CD14-positive monocyte (primary cell): ENCODE measurements around the gene IFITM2. TPM values are rescaled to one million over a fixed set of nuclear protein-coding genes. Genes with fewer than 3 reads are reported as not detected.
A peak's percentile ranks its signal among the peaks of the same experiment; 100 is the strongest.
"Not testable (repeated sequence)": the region's sequence is repeated elsewhere in the genome, so short reads cannot be mapped to it uniquely, and the experiment has no call there.

Experiments
- DNase-seq, 3 donors: peaks; one replicate each; pipeline ENCODE4 v3.0.0-alpha.2; 2011 to 2022
- H2AFZ ChIP-seq: 2 replicates; pipeline ENCODE4 v1.6.0; 2012; ENCODE audit warnings: mild to moderate bottlenecking, low read depth, low read length, inconsistent platforms; ENCODE audit not compliant: insufficient read depth, poor library complexity, severe bottlenecking
- H3K27ac ChIP-seq, 2 donors: 1 replicate in 1 of 2; 2 replicates in 1 of 2; pipeline ENCODE4 v1.5.1; 2012 to 2013; ENCODE audit warnings: low read length in 2 of 2, control low read depth in 1 of 2, inconsistent platforms in 1 of 2, low read depth in 1 of 2, mild to moderate bottlenecking in 1 of 2
- H3K27me3 ChIP-seq, 2 donors: one replicate each; pipeline versions ENCODE4 v1.6.0 to v1.6.1; 2011 to 2013; ENCODE audit warnings: low read length in 2 of 2; ENCODE audit not compliant: control insufficient read depth in 2 of 2, insufficient read depth in 2 of 2
- H3K36me3 ChIP-seq, 2 donors: replicated peaks in 1 of 2; 1 replicate in 1 of 2; 2 replicates in 1 of 2; pipeline versions ENCODE4 v1.5.1 to v1.6.1; 2012 to 2013; ENCODE audit warnings: low read length in 2 of 2, control low read depth in 1 of 2, inconsistent platforms in 1 of 2, mild to moderate bottlenecking in 1 of 2; ENCODE audit not compliant: insufficient read depth in 2 of 2, control insufficient read depth in 1 of 2
- H3K4me1 ChIP-seq, 2 donors: 1 replicate in 1 of 2; 2 replicates in 1 of 2; pipeline versions ENCODE4 v1.5.1 to v1.6.1; 2012 to 2013; ENCODE audit warnings: low read length in 2 of 2, control low read depth in 1 of 2, inconsistent platforms in 1 of 2, mild to moderate bottlenecking in 1 of 2, moderate library complexity in 1 of 2; ENCODE audit not compliant: insufficient read depth in 2 of 2, control insufficient read depth in 1 of 2
- H3K4me2 ChIP-seq: replicated peaks from 2 replicates; pipeline ENCODE3; 2012; ENCODE audit warnings: low read length, moderate library complexity, mild to moderate bottlenecking; ENCODE audit not compliant: poor library complexity, severe bottlenecking; ENCODE audit errors: extremely low read depth
- H3K4me3 ChIP-seq, 3 experiments: fragments of 200-600 bp in 1 of 3; sonication (generic) in 1 of 3; replicated peaks in 1 of 3; 1 replicate in 2 of 3; 2 replicates in 1 of 3; pipeline ENCODE4 v1.5.1; 2011 to 2013; ENCODE audit warnings: low read length in 3 of 3, mild to moderate bottlenecking in 3 of 3, control low read depth in 2 of 3, low read depth in 2 of 3, inconsistent platforms in 1 of 3, moderate library complexity in 1 of 3
- H3K79me2 ChIP-seq: 2 replicates; pipeline ENCODE4 v1.6.0; 2012; ENCODE audit warnings: mild to moderate bottlenecking, control low read depth, inconsistent platforms, low read length, moderate library complexity; ENCODE audit not compliant: insufficient read depth
- H3K9ac ChIP-seq: 2 replicates; pipeline ENCODE4 v1.6.0; 2017; ENCODE audit warnings: low read length, mild to moderate bottlenecking; ENCODE audit not compliant: insufficient read depth, poor library complexity, severe bottlenecking
- H3K9me3 ChIP-seq, 2 donors: replicated peaks in 1 of 2; 1 replicate in 1 of 2; 2 replicates in 1 of 2; pipeline versions ENCODE4 v1.5.1 to v1.6.1; 2012 to 2013; ENCODE audit warnings: low read length in 2 of 2, control low read depth in 1 of 2; ENCODE audit not compliant: control insufficient read depth in 1 of 2, insufficient read depth in 1 of 2
- H4K20me1 ChIP-seq: 2 replicates; pipeline ENCODE4 v1.6.0; 2012; ENCODE audit warnings: mild to moderate bottlenecking, low read length, control low read depth, moderate library complexity; ENCODE audit not compliant: insufficient read depth
- H3K27ac Mint-ChIP-seq, 7 donors: one replicate each; pipeline ENCODE4 v1.8.0; 2020; ENCODE audit warnings: mild to moderate bottlenecking in 7 of 7, mixed read lengths in 7 of 7, moderate library complexity in 6 of 7, inconsistent platforms in 2 of 7
- H3K27me3 Mint-ChIP-seq, 3 donors: one replicate each; pipeline ENCODE4 v1.8.0; 2021 to 2022; ENCODE audit warnings: low read depth in 3 of 3, mild to moderate bottlenecking in 3 of 3, mixed read lengths in 3 of 3, moderate library complexity in 3 of 3, inconsistent platforms in 1 of 3
- H3K36me3 Mint-ChIP-seq, 2 donors: one replicate each; pipeline ENCODE4 v1.8.0; 2020; ENCODE audit warnings: mixed read lengths in 2 of 2, inconsistent platforms in 1 of 2, mild to moderate bottlenecking in 1 of 2
- H3K4me1 Mint-ChIP-seq: one replicate; pipeline ENCODE4 v1.8.0; 2020; ENCODE audit warnings: mild to moderate bottlenecking, mixed read lengths
- H3K4me3 Mint-ChIP-seq, 2 donors: one replicate each; pipeline ENCODE4 v1.8.0; 2020; ENCODE audit warnings: mild to moderate bottlenecking in 2 of 2, mixed read lengths in 2 of 2, moderate library complexity in 1 of 2
- H3K9me3 Mint-ChIP-seq, 7 donors: one replicate each; pipeline ENCODE4 v1.8.0; 2020 to 2022; ENCODE audit warnings: mixed read lengths in 7 of 7, mild to moderate bottlenecking in 6 of 7, moderate library complexity in 6 of 7, inconsistent platforms in 2 of 7
- WGBS: methylation state at CpG from one replicate; pipeline ENCODE4 v1.1.5; 2013; ENCODE audit warnings: missing lambda C conversion rate; ENCODE audit not compliant: insufficient coverage; 5-methylcytosine and 5-hydroxymethylcytosine counted together
- intact Hi-C, 2 donors: fragments of 100-400 bp; cut with micrococcal nuclease; formaldehyde crosslinking; loops; one replicate each; pipeline versions ENCODE4 v1.15.0 to v1.15.1; 2023
- polyA plus RNA-seq, 3 donors: library from polyadenylated mRNA; depleted of rRNA in 1 of 3; unstranded in 2 of 3; stranded (reverse) in 1 of 3; fragments of 300-500 nt in 2 of 3; fragments of >200 nt in 1 of 3; fragmentation: Illumina TruSeq in 2 of 3; gene quantifications; 1 replicate in 2 of 3; 2 replicates in 1 of 3; pipeline ENCODE4 v1.2.3, GENCODE V29; 2012 to 2021

The IFITM2 gene
- polyA plus RNA-seq, 3 donors, result 625 to 1,147 (median 705) TPM

- Histone ChIP-seq H3K4me2 (peak overlapping the region; percentile 70), H3K4me3 (peak overlapping the region; percentile 32 to 80 (median 47)), H3K9ac (peak overlapping the region; percentile 9), H3K79me2 (peaks cover 15% of the 10 kb centered on the region), H3K27me3 (peaks cover 4 to 19% of the 10 kb centered on the region in 2 donors), H3K4me1 (peaks cover 57 to 76% of the 10 kb centered on the region in 2 donors)
- H3K9me3 ChIP-seq, H3K9me3 Mint-ChIP-seq, DNase-seq, H4K20me1 ChIP-seq, H2AFZ ChIP-seq, H3K36me3 ChIP-seq, H3K27ac ChIP-seq: not testable (repeated sequence)
- Mint-ChIP-seq H3K27ac (peak overlapping the region in 3 of 7 donors; percentile 25 to 92 (median 91)), H3K36me3 (peaks cover 7 to 12% of the 10 kb centered on the region in 2 donors), H3K27me3 (peaks cover 13 to 23% (median 18%) of the 10 kb centered on the region in 3 donors), H3K4me3 (peak overlapping the region; percentile 94 to 99), H3K4me1 (peaks cover 57% of the 10 kb centered on the region)
- intact Hi-C loops, result loop anchor here (5.0 to 10.0 kb wide), 3 partner anchors 43 to 58 kb away; no protein-coding TSS in a partner anchor
- 0% methylated on average over 1 of the region's 18 CpGs for WGBS
These were observed 2.5 kb downstream of the IFITM2 start for GRCh38 chr11:309979-310572.

GRCh38 chr11:311013-311748, 3.6 kb downstream of the IFITM2 start:
- peaks cover 13 to 28% (median 27%) of the 10 kb centered on the region in 3 donors for H3K27me3 Mint-ChIP-seq
- H3K9me3 ChIP-seq, H3K9ac ChIP-seq, DNase-seq, H2AFZ ChIP-seq, H3K9me3 Mint-ChIP-seq, H3K36me3 ChIP-seq, H4K20me1 ChIP-seq, H3K27ac ChIP-seq, intact Hi-C loops: not testable (repeated sequence)
- peaks cover 57 to 79% of the 10 kb centered on the region in 2 donors for H3K4me1 ChIP-seq
- peaks cover 4 to 29% of the 10 kb centered on the region in 2 donors for H3K27me3 ChIP-seq
- peaks cover 57% of the 10 kb centered on the region for H3K4me1 Mint-ChIP-seq
- no CpG with 5 or more reads among the region's 71 CpGs for WGBS
- peak overlapping the region in 1 of 3 experiments; percentile 34 for H3K4me3 ChIP-seq
- H3K27ac Mint-ChIP-seq, result peak overlapping the region in 2 of 7 donors; percentile 42 to 70
- H3K36me3 Mint-ChIP-seq, result peaks cover 7 to 12% of the 10 kb centered on the region in 2 donors
- peak overlapping the region; percentile 27 for H3K4me2 ChIP-seq
- H3K79me2 ChIP-seq, result peaks cover 15% of the 10 kb centered on the region
- H3K4me3 Mint-ChIP-seq, result peak overlapping the region; percentile 56 to 80
